Osteoblast (primary cell): ENCODE results near the gene SNAPIN. TPM values are rescaled to one million over a fixed set of nuclear protein-coding genes. Genes with fewer than 3 reads are reported as not detected.
"Not testable (repeated sequence)": the region's sequence is repeated elsewhere in the genome, so short reads cannot be mapped to it uniquely, and the experiment has no call there.

Experiments used
- DNase-seq: peaks from one replicate; pipeline ENCODE4 v3.0.0; 2011; ENCODE audit warnings: low spot score, mixed read lengths; ENCODE audit not compliant: insufficient read length; ENCODE audit errors: missing footprints
- H2AFZ ChIP-seq: 2 replicates; pipeline ENCODE4 v1.6.0; 2011; ENCODE audit warnings: mild to moderate bottlenecking, low read length
- H3K27ac ChIP-seq: 2 replicates; pipeline ENCODE4 v1.5.1; 2011; ENCODE audit warnings: mild to moderate bottlenecking, low read depth, low read length, moderate library complexity
- H3K27me3 ChIP-seq: 2 replicates; pipeline ENCODE4 v1.6.0; 2012; ENCODE audit warnings: mild to moderate bottlenecking, control low read depth, inconsistent platforms, low read length, moderate library complexity; ENCODE audit not compliant: insufficient read depth
- H3K36me3 ChIP-seq: 2 replicates; pipeline ENCODE4 v1.5.1; 2011; ENCODE audit warnings: mild to moderate bottlenecking, low read length, control low read depth, moderate library complexity; ENCODE audit not compliant: insufficient read depth
- H3K4me1 ChIP-seq: 2 replicates; pipeline ENCODE4 v1.5.1; 2011; ENCODE audit warnings: mild to moderate bottlenecking, low read length, control low read depth, moderate library complexity; ENCODE audit not compliant: insufficient read depth
- H3K4me2 ChIP-seq: 2 replicates; pipeline ENCODE4 v1.6.0; 2011; ENCODE audit warnings: mild to moderate bottlenecking, low read length; ENCODE audit not compliant: insufficient read depth
- H3K4me3 ChIP-seq: fragments of 200-600 bp; sonication (generic); 3 replicates; pipeline ENCODE4 v1.5.1; 2012; ENCODE audit warnings: mild to moderate bottlenecking, low read length, inconsistent platforms; ENCODE audit not compliant: insufficient read depth
- H3K79me2 ChIP-seq: 2 replicates; pipeline ENCODE4 v1.6.0; 2012; ENCODE audit warnings: mild to moderate bottlenecking, low read length, control low read depth, inconsistent platforms; ENCODE audit not compliant: insufficient read depth
- H3K9me3 ChIP-seq: 2 replicates; pipeline ENCODE4 v1.5.1; 2011; ENCODE audit warnings: low read depth, low read length, control low read depth
- H4K20me1 ChIP-seq: 2 replicates; pipeline ENCODE4 v1.6.0; 2012; ENCODE audit warnings: mild to moderate bottlenecking, low read length, control low read depth; ENCODE audit not compliant: insufficient read depth
- CTCF ChIP-seq: IDR thresholded peaks from 2 replicates; pipeline ENCODE4 v1.5.1; 2011; ENCODE audit warnings: mild to moderate bottlenecking, low read depth, low read length, moderate library complexity; ENCODE audit errors: extremely low read depth
- total RNA-seq: library from RNA; depleted of rRNA; stranded (reverse); fragments of >200 nt; gene quantifications from 2 replicates; pipeline ENCODE4 v1.2.3, GENCODE V29; 2012

The SNAPIN gene
- total RNA-seq, 1 donor: 53.6 TPM

GRCh38 chr1:153638261-153638660 is 20.2 kb upstream of the SNAPIN start:
- Histone ChIP-seq H3K27ac (no peak overlapping the region), H3K4me2 (no peak overlapping the region), H3K4me3 (no peak overlapping the region), H2AFZ (no peak overlapping the region), H4K20me1 (peaks cover 19% of the 10 kb centered on the region), H3K27me3 (no peaks in the 10 kb centered on the region), H3K4me1 (peaks cover 3% of the 10 kb centered on the region), H3K79me2 (peaks cover 79% of the 10 kb centered on the region), H3K36me3 (peaks cover 71% of the 10 kb centered on the region), H3K9me3 (no peaks in the 10 kb centered on the region)
- DNase-seq: no peak
- TF ChIP-seq CTCF: no peak

GRCh38 chr1:153639280-153639679 is 19.2 kb upstream of the SNAPIN start:
- Histone ChIP-seq H4K20me1 (peaks cover 24% of the 10 kb centered on the region), H3K4me2 (no peak overlapping the region), H3K9me3 (no peaks in the 10 kb centered on the region), H3K4me1 (no peaks in the 10 kb centered on the region), H3K27me3 (no peaks in the 10 kb centered on the region), H3K36me3 (peaks cover 80% of the 10 kb centered on the region), H3K4me3 (no peak overlapping the region), H3K79me2 (peaks cover 83% of the 10 kb centered on the region), H2AFZ (no peak overlapping the region), H3K27ac (no peak overlapping the region)
- TF ChIP-seq CTCF: no peak
- DNase-seq: no peak

GRCh38 chr1:153640213-153640612 is 18.3 kb upstream of the SNAPIN start:
- not testable (repeated sequence) for H3K4me3 ChIP-seq, DNase-seq, H3K4me1 ChIP-seq, H3K27ac ChIP-seq, H3K9me3 ChIP-seq, H2AFZ ChIP-seq, H3K27me3 ChIP-seq, H3K4me2 ChIP-seq
- Histone ChIP-seq H3K36me3 (peaks cover 90% of the 10 kb centered on the region), H4K20me1 (peaks cover 23% of the 10 kb centered on the region), H3K79me2 (peaks cover 76% of the 10 kb centered on the region)

GRCh38 chr1:153640861-153641260 is 17.6 kb upstream of the SNAPIN start:
- H2AFZ ChIP-seq: no peak overlapping the region
- no peak for DNase-seq

More at GRCh38 chr1:153640861-153641260, 17.6 kb upstream of the SNAPIN start:
- H3K4me2 ChIP-seq: no peak overlapping the region
- H3K9me3 ChIP-seq: no peaks in the 10 kb centered on the region
- H3K27ac ChIP-seq: no peak overlapping the region
- no peaks in the 10 kb centered on the region for H3K27me3 ChIP-seq
- H3K4me1 ChIP-seq: no peaks in the 10 kb centered on the region
- H3K79me2 ChIP-seq: peaks cover 69% of the 10 kb centered on the region
- TF ChIP-seq CTCF: no peak
- H3K4me3 ChIP-seq: no peak overlapping the region
- H4K20me1 ChIP-seq: peaks cover 24% of the 10 kb centered on the region
- peaks cover 95% of the 10 kb centered on the region for H3K36me3 ChIP-seq
